GM21447 (cell line): ENCODE measurements around the gene VSTM1.
"Not testable (repeated sequence)": the region's sequence is repeated elsewhere in the genome, so short reads cannot be mapped to it uniquely, and the experiment has no call there.

Source experiments
- ATAC-seq: cut with Tn5 transposase; IDR thresholded peaks from one replicate; pipeline ENCODE4 v1.9.1; 2021; ENCODE audit not compliant: unreplicated experiment

The VSTM1 gene

GRCh38 chr19:54074851-54075250, 11.2 kb upstream of the VSTM1 start:
- ATAC-seq = no peak

DNA sequence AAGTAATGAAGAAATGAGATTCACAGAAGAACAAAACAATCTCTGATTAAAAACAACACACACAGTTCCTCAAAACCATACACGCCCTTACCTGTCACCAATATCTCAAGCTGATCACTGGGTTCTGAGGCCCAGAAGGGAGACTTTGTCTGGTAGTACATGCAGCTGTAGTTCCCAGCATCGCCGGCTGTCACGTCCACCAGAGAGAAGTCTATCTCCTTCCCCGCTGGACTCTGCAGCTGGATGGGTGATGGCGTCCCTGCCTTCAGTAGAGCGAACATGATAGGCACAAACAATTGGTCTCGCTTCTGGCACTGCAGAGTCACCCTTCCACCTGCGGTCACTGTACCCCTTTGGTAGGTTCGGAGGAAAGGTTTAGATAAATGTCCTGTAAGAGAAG, 10.1 kb upstream of the VSTM1 start:
- ATAC-seq = no peak

DNA sequence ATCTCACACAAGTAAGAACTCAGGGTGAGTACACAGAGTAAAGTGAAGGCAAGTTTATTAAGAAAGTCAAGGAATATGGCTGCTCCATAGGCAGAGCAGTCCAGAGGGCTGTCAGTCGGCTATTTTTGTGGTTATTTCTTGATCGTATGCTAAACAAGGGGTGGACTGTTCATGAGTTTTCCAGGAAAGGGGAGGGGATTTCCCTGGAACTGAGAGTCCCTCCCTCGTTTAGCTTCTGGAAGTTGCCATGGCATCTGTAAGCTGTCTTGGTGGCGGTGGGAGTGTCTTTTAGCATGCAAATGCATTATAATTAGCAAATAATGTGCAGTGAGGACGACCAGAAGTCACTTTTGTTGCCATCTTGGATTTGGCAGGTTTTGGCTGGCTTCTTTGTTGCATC, 5.8 kb upstream of the VSTM1 start:
- no peak for ATAC-seq

DNA sequence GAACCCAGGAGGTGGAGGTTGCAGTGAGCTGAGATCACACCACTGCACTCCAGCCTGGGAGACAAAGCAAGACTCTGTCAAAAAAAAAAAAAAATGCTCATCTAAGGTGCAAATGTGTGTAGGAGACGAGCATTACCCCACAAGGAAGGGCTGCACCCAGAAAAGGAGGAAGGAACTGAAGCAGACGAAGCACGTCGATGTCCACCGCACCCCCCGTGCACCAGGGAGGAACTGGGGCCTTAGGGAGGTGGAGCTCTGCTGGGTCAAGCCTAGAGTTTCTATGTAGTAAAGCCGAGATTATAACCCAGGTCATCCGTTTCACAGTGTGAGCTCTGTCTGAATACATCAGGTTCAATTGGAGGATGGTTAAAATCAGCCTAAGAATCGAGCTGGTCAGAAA, 1.1 kb downstream of the VSTM1 start:
- no peak for ATAC-seq

- no peak for ATAC-seq
Observed at GRCh38 chr19:54047616-54048015, 16.1 kb downstream of the VSTM1 start.

- ATAC-seq = no peak
Observed at GRCh38 chr19:54045771-54046170, 17.9 kb downstream of the VSTM1 start.

GRCh38 chr19:54042989-54043388, 20.7 kb downstream of the VSTM1 start:
- ATAC-seq = no peak

DNA sequence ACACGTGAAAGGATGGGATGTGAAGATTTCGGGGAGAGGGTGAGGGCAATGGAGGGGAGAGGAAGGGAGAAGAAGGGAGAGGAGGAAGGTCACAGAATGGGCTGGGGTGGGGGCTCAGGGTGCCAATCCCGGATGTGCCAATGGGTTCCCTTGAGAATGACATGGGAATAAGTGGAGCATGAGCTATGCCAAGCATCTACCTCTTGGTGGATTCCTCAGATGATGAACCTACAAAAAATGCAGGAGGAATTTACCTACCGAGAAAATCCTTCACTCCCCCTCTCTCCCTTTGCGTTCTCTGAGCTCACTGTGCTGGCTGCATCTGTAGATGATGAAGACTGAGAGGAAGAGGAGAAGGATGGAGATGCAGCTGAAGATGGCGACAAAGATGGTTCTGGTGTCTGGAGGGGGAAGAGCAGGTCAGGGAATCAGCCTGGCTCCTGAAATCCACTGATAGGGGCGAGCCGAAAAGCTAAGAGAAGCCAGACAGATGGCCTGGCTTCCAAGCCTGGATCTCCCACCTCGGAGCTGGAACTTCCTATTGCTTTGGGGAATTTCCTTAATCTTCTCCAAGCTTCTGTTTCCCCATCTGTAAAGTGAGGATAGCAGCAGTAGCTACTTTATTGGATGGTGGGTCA, 21.6 kb downstream of the VSTM1 start:
- ATAC-seq = no peak

DNA sequence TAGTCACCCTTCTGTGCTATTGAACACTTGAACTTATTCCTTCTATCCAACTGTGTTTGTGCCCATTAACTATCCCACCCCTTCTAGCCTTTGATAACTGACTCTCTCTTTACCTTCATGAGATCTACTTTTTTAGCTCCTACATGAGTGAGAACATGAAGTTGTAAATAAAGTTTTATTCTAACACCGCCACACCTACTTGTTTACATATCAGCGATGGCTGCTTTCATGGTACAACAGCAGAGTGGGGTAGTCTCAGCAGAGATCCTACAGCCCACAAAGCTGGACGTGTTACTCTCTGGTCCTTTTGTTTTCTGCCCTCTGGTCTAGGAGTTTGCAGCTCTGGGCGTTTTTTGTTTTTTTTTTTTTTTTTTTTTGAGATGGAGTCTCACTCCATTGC, 23.7 kb downstream of the VSTM1 start:
- ATAC-seq = no peak

GRCh38 chr19:54036542-54036941, 27.2 kb downstream of the VSTM1 start:
- not testable (repeated sequence) for ATAC-seq

- no peak for ATAC-seq
Observed at GRCh38 chr19:54035215-54036178, 28.2 kb downstream of the VSTM1 start.

DNA sequence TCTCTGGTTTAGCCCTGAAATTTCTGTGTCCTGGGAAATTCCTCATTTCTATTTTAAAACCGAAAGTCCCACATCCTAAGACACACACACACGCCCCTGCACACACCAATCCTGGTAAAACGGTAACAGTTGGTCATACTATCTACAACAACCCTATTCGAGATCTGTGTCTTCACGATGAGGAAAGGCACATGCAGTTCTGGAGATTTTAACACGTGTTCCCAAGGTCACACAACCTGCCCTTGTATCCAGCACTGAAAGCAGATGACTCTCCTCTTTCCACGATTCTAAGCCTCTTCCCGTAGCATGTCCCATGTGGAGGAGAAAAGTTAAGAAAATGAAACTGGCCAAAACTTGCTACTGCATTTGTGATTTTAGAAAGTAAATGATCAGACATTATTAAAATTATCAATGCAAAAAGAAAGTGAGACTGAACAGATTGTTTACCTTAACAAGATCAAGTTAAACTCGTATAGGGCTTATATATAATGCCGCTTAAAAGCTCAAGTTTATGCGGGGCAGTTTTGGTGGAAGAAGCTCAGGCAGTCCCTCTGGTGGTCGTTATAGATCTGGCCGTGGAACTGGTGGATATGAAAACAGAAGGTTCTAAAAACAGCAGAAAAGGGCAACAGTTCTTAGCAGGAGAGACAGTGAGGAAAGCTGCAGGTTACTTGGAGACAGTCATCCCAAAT, 32.7 kb downstream of the VSTM1 start:
- ATAC-seq = no peak

DNA sequence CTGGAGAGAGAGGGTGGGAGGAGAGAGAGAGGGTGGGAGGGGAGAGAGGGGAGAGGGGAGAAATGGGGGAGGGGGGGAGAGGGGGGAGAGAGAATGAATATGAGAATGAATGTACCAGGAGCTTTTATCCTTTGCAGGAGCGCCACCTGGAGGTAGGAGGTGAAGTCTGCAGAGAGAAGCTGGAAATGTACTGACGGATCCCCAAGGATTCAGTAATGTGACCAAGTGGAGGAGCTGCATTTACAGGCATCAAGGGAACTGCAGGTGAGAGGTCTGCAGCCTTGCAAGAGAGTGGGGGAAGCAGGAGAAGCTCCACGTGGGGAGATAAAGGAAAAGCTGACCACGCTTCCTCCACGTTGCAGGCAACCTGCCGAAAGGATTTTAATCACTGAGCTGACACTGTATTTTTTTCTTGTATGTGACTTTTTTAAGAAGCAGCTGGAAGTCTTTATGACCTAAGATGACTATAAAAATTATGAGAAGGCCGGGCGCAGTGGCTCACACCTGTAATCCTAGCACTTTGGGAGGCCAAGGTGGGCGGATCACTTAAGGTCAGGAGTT, 33.7 kb downstream of the VSTM1 start:
- ATAC-seq = no peak

DNA sequence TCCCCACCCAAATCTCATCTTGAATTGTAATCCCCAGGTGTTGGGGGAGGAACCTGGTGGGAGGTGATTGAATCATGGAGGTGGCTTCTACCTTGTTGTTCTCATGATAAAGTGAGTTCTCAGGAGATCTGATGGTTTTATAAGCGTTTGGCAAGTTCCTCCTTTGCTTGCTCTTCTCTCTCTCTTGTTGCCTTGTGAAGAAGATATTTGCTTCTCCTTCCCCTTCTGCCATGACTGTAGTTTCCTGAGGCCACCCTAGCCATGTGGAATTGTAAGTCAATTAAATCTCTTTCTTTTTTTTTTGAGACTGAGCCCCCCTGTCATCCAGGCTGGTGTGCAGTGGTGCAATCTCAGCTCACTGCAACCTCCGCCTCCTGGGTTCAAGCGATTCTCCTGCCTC, 34.4 kb downstream of the VSTM1 start:
- no peak for ATAC-seq

DNA sequence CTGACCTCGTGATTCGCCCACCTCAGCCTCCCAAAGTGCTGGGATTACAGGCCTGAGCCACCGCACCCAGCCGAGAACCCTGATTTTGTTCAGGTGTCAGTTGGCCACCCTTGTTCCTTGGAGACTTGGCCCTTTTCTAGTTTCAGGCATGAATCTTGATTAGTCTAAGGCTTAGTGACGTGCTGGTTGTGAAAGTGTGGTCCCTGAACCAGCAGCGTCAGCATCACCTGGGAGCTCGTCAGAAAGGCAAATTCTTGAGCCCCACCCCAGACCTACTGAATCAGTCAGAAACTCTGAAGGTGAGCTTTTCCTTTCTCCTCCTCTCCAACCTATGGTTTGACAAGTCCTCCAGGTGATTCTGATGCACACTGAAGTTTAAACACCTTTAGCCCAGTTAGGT, 37.0 kb downstream of the VSTM1 start:
- ATAC-seq = no peak

GRCh38 chr19:54024660-54025059, 39.0 kb downstream of the VSTM1 start:
- no peak for ATAC-seq

GRCh38 chr19:54023191-54023590, 40.5 kb downstream of the VSTM1 start:
- no peak for ATAC-seq

- no peak for ATAC-seq
Observed at GRCh38 chr19:54021932-54022331, 41.8 kb downstream of the VSTM1 start.

DNA sequence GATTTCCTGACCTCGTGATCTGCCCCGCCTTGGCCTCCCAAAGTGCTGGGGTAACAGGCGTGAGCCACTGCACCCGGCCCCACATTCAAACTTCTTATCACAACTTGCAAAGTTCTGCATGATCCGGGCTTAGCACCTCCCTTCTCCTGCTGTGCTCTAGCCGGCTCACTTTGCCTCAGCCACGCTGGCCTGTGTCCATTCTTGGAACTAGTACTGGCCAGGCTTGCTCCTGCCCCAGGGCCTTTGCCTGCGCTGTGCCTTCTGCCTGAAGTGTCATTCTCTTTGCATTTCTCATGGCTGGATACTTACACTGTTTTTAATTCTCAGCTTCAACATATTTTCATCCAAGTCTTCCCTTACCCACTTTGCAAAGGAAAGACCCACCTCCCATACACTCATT, 42.3 kb downstream of the VSTM1 start:
- ATAC-seq = no peak

DNA sequence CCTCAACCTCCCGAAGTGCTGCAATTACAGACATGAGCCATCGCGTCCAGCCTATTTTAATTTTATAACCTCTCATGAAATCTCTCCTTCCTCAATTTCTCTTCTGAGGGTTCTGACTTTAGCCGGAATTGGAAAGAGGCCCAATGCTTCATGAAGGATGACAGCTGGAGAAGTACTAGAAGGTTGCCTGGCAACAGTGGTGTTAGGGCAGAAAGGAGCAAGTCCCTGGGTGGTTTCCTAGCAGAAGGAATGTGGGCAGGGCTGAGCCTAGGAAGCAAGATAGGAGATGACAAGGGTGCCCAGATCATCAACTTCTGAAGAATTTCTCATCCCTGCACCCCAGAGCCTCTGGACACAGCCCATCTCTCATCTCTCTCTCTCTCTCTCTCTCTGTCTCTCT, 46.4 kb downstream of the VSTM1 start:
- no peak for ATAC-seq

GRCh38 chr19:54014920-54015560, 48.7 kb downstream of the VSTM1 start:
- no peak for ATAC-seq
